HepG2 (cell line): ENCODE data around the gene RIC3. TPM values are rescaled to one million over a fixed set of nuclear protein-coding genes. Genes with fewer than 3 reads are reported as not detected.

Experiments used
- ATAC-seq: fragments of 200-7000 bp; cut with Tn5 transposase; 3 replicates; pipeline ENCODE4 v1.9.1; 2020; ENCODE audit warnings: mild to moderate bottlenecking, moderate library complexity
- BruUV-seq: library from RNA; stranded (reverse); fragments of 400-500 nt; replicated peaks from 2 replicates; lab custom pipeline; 2021; lab: Mats Ljungman, UMichigan
- CTCF ChIA-PET: fragments of 300-600 bp; formaldehyde crosslinking; extraction: SDS; loops from one replicate; lab custom pipeline; 2021; ENCODE audit warnings: low total read pairs, inconsistent platforms, low intra/inter-chr PET ratio; lab: Yijun Ruan, JAX
- POLR2A ChIA-PET: fragments of 350-600 bp; sonication (Branson Sonifier 250); formaldehyde crosslinking; loops from one replicate; lab custom pipeline; 2020; ENCODE audit warnings: antibody characterized with exemption, inconsistent platforms; lab: Yijun Ruan, JAX
- DNase-seq: peaks from one replicate; pipeline ENCODE4 v3.0.0-alpha.2; 2015; ENCODE audit warnings: low spot score
- FAIRE-seq: peaks from 3 replicates; lab custom pipeline; 2011; peaks lifted over from hg19 to GRCh38; lab: Jason Lieb, UNC
- H2AFZ ChIP-seq: one replicate; pipeline ENCODE4 v1.6.1; 2011; ENCODE audit warnings: low read length, inconsistent platforms
- H3K27ac ChIP-seq: fragments of 300-600 bp; 3 replicates; pipeline ENCODE4 v1.8.0; 2011; ENCODE audit warnings: mixed run types, mild to moderate bottlenecking, mixed read lengths, low read length, inconsistent platforms; ENCODE audit not compliant: insufficient read depth; ENCODE audit errors: extremely low read length
- H3K27me3 ChIP-seq, 2 experiments: fragments of 200-600 bp in 1 of 2; 2 replicates in 1 of 2; 3 replicates in 1 of 2; pipeline versions ENCODE4 v1.6.0 to v1.8.0; 2011; ENCODE audit warnings: low read length in 2 of 2, mild to moderate bottlenecking in 2 of 2, moderate library complexity in 2 of 2, inconsistent platforms in 1 of 2; ENCODE audit not compliant: insufficient read depth in 2 of 2, control insufficient read depth in 1 of 2
- H3K36me3 ChIP-seq, 2 experiments: fragments of 200-600 bp in 1 of 2; replicated peaks in 1 of 2; 2 replicates in 1 of 2; 3 replicates in 1 of 2; pipeline versions ENCODE4 v1.5.1 to v1.8.0; 2011; ENCODE audit warnings: low read length in 2 of 2, inconsistent platforms in 1 of 2; ENCODE audit not compliant: insufficient read depth in 2 of 2, control insufficient read depth in 1 of 2
- H3K4me1 ChIP-seq: 2 replicates; pipeline ENCODE4 v1.5.1; 2012; ENCODE audit warnings: low read length, inconsistent platforms; ENCODE audit not compliant: insufficient read depth
- H3K4me2 ChIP-seq: 2 replicates; pipeline ENCODE4 v1.6.0; 2011; ENCODE audit warnings: low read depth, low read length, inconsistent platforms
- H3K4me3 ChIP-seq, 3 experiments: fragments of 200-600 bp in 1 of 3; sonication (generic), shearing (Covaris generic) in 1 of 3; replicated peaks in 1 of 3; 2 replicates each; pipeline ENCODE4 v1.5.1; 2011 to 2016; ENCODE audit warnings: low read length in 3 of 3, inconsistent platforms in 2 of 3, low read depth in 2 of 3, mild to moderate bottlenecking in 2 of 3, control low read depth in 1 of 3, mixed read lengths in 1 of 3; ENCODE audit not compliant: insufficient read depth in 1 of 3
- H3K79me2 ChIP-seq: one replicate; pipeline ENCODE4 v1.6.1; 2011; ENCODE audit warnings: low read length, inconsistent platforms; ENCODE audit not compliant: insufficient read depth
- H3K9ac ChIP-seq: 2 replicates; pipeline ENCODE4 v1.6.0; 2011; ENCODE audit warnings: mild to moderate bottlenecking, low read depth, low read length, inconsistent platforms; ENCODE audit not compliant: insufficient read depth
- H3K9me3 ChIP-seq: 2 replicates; pipeline ENCODE4 v1.5.1; 2012; ENCODE audit warnings: mild to moderate bottlenecking, low read length
- H4K20me1 ChIP-seq: 2 replicates; pipeline ENCODE4 v1.6.0; 2011; ENCODE audit warnings: inconsistent platforms, mild to moderate bottlenecking, low read length, moderate library complexity; ENCODE audit not compliant: insufficient read depth
- FOXA1 ChIP-seq, 2 experiments: fragments of 450-650 bp in 1 of 2; sonication (generic) in 1 of 2; formaldehyde crosslinking in 1 of 2; IDR thresholded peaks; 2 replicates each; pipeline versions ENCODE4 v1.4.0 to v1.6.1; 2016 to 2020; ENCODE audit warnings: missing genetic modification reagents in 1 of 2
- HDAC1 ChIP-seq: sonication (generic); formaldehyde crosslinking; IDR thresholded peaks from 2 replicates; pipeline ENCODE4 v1.5.1; 2020; ENCODE audit warnings: mild to moderate bottlenecking, missing genetic modification reagents
- KDM1A ChIP-seq: IDR thresholded peaks from 2 replicates; pipeline ENCODE4 v1.6.1; 2016; ENCODE audit warnings: missing compliant biosample characterization
- SYNCRIP ChIP-seq: fragments of 200-400 bp; formaldehyde crosslinking; IDR thresholded peaks from 2 replicates; pipeline ENCODE4 v1.6.1; 2018; ENCODE audit warnings: mild to moderate bottlenecking, low read depth, low read length; ENCODE audit not compliant: insufficient read depth
- ZNF629 ChIP-seq: sonication (generic); formaldehyde crosslinking; conservative IDR thresholded peaks from 2 replicates; pipeline ENCODE4 v1.5.0; 2020; ENCODE audit warnings: missing genetic modification reagents
- ZNF644 ChIP-seq: IDR thresholded peaks from 2 replicates; pipeline ENCODE4 v1.6.1; 2016; ENCODE audit warnings: low read depth
- ZSCAN12 ChIP-seq: sonication (generic); formaldehyde crosslinking; IDR thresholded peaks from 2 replicates; pipeline ENCODE4 v1.9.0; 2021; ENCODE audit warnings: mild to moderate bottlenecking, missing genetic modification reagents
- WGBS: methylation state at CpG from one replicate; pipeline ENCODE4 v1.1.6; 2017; ENCODE audit warnings: low lambda C conversion rate; 5-methylcytosine and 5-hydroxymethylcytosine counted together
- in situ Hi-C: cut with HindIII; loops from 2 replicates; pipeline ENCODE4 v1.10.0; 2017; ENCODE audit warnings: low pct_unique_long_range_greater_than_20kb; ENCODE audit not compliant: extremely low pct_ligation_motif_present
- intact Hi-C: fragments of 100-400 bp; cut with micrococcal nuclease; formaldehyde crosslinking; loops from one replicate; pipeline ENCODE4 v1.10.0; 2022; ENCODE audit not compliant: unreplicated experiment
- polyA plus RNA-seq, 8 experiments: library from polyadenylated mRNA; depleted of rRNA in 3 of 8; stranded (reverse) in 7 of 8; unstranded in 1 of 8; fragments of >200 nt; fragmentation: Illumina TruSeq in 4 of 8; extraction: Trizol in 4 of 8; gene quantifications; 2 replicates each; pipeline versions ENCODE4 v1.2.1 to v1.2.3, GENCODE V29; 2011 to 2016; ENCODE audit warnings: low read depth in 4 of 8, missing spikeins in 1 of 8, mixed read lengths in 1 of 8; ENCODE audit not compliant: insufficient read depth in 1 of 8
- total RNA-seq, 5 experiments: library from RNA; depleted of rRNA; stranded (reverse); fragments of >200 nt; fragmentation: Illumina TruSeq; extraction: Trizol; gene quantifications; 2 replicates each; pipeline ENCODE4 v1.2.3, GENCODE V29; 2016; ENCODE audit warnings: low read depth in 1 of 5
- TF ChIP-seq, protein P1 (sequence below): sonication (generic); formaldehyde crosslinking; IDR thresholded peaks from 2 replicates; pipeline ENCODE4 v1.4.0; 2020; ENCODE audit warnings: missing genetic modification reagents

RIC3 gene
- total and polyA plus RNA-seq, 2 of the 13 experiments (the other 11 are each of a cell fraction or from before 2014, with no cell fraction given), result not detected

- TF ChIP-seq FOXA1 (IDR thresholded peaks at IDR 0.05) (no peak), FOXA1 (CRISPR knock-in tag; IDR thresholded peaks at IDR 0.05) (no peak), HDAC1 (CRISPR knock-in tag) (no peak)
These were observed 103.8 kb downstream of the RIC3 start (continued) for GRCh38 chr11:8065031-8065430.

DNA sequence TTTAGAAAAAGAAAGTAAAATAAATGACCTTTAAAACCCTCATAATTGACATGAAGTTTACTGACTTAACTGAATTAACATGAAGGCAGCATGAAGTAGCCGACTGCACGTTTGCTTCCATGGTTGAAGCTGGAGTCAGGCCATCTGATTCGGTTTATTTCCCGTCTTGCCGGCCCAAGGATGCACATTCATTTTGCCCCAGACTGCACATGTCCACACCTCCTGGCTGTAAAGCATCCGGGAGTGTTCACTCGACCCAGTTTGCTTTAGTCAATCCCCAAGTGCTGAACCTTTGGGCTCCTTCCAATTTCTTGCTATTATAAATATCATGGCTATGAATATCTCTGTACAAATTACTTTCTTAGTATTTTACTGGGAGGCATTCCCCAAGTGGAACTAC, 105.5 kb downstream of the RIC3 start:
- Histone ChIP-seq H3K79me2 (no peaks in the 10 kb centered on the region), H2AFZ (no peak overlapping the region)
- no peak for TF ChIP-seq KDM1A (CRISPR knock-in tag)
- TF ChIP-seq, protein P1, sequence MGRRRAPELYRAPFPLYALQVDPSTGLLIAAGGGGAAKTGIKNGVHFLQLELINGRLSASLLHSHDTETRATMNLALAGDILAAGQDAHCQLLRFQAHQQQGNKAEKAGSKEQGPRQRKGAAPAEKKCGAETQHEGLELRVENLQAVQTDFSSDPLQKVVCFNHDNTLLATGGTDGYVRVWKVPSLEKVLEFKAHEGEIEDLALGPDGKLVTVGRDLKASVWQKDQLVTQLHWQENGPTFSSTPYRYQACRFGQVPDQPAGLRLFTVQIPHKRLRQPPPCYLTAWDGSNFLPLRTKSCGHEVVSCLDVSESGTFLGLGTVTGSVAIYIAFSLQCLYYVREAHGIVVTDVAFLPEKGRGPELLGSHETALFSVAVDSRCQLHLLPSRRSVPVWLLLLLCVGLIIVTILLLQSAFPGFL, result no peak
- no peak for TF ChIP-seq ZNF629
- TF ChIP-seq SYNCRIP, result no peak
- no peak for TF ChIP-seq ZNF644 (CRISPR knock-in tag)
- TF ChIP-seq ZSCAN12, result no peak
- TF ChIP-seq, all 625 proteins: peak for 0
- in situ Hi-C loops, result no loop called here
- peaks cover 4 to 61% of the 10 kb centered on the region in 2 experiments; a peak in 4 of 5 replicates for H3K27me3 ChIP-seq
- WGBS, result 44% methylated on average over 7 of the region's 7 CpGs
- no peak for DNase-seq
- H3K4me3 ChIP-seq, result no peak overlapping the region
- no peak for FAIRE-seq
- ChIA-PET POLR2A (no interaction called here), CTCF (no interaction called here)
- H3K4me1 ChIP-seq, result peaks cover 1% of the 10 kb centered on the region
- BruUV-seq, result no TSS peak
- H3K27ac ChIP-seq, result no peak overlapping the region
- H4K20me1 ChIP-seq, result no peaks in the 10 kb centered on the region
- intact Hi-C loops, result no loop called here
- ATAC-seq, result no peak
- no peak overlapping the region for H3K4me2 ChIP-seq
- no peaks in the 10 kb centered on the region for H3K36me3 ChIP-seq
- no peak overlapping the region for H3K9ac ChIP-seq
- no peaks in the 10 kb centered on the region for H3K9me3 ChIP-seq
